NOMO-1 treated with DMSO at 0.1 percent for 48 hours (cell line): Measurements from ENCODE around the gene PNPLA7.
"Not testable (repeated sequence)": the region's sequence is repeated elsewhere in the genome, so short reads cannot be mapped to it uniquely, and the experiment has no call there.

ENCODE experiments used
- DNase-seq: peaks from one replicate; lab custom pipeline; 2025; ENCODE audit not compliant: unreplicated experiment; lab: John Stamatoyannopoulos, UW

Gene PNPLA7

GRCh38 chr9:137516144-137516917 lies 33.9 kb downstream of the PNPLA7 start:
- no peak for DNase-seq

DNA sequence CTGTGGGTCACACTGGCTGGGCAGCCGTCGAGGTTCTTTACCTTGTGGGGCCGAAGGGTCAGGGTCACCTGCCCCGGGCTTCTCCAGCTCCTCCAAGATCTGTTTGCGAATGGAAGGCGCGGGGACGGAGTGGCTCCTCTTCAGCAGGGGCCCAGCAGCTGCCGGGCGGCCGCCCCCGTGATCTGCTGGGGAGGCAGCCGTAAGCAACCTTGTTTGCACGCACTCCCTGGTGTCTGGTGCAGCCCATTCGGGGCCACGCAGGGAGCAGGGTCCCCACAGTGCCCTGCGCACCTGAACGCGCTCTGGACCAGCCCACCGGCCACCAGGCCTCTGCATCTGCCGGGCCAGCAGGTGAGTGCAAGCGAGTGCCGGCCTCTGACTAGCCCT lies 34.9 kb downstream of the PNPLA7 start:
- no peak for DNase-seq

- DNase-seq, result no peak
These were observed 35.4 kb downstream of the PNPLA7 start for GRCh38 chr9:137514691-137515337.

GRCh38 chr9:137513801-137514570 lies 36.2 kb downstream of the PNPLA7 start:
- DNase-seq, result peak; percentile 67

GRCh38 chr9:137513136-137513535 lies 37.1 kb downstream of the PNPLA7 start:
- not testable (repeated sequence) for DNase-seq

GRCh38 chr9:137511758-137512463 lies 38.3 kb downstream of the PNPLA7 start:
- no peak for DNase-seq

- DNase-seq, result not testable (repeated sequence)
These were observed 39.1 kb downstream of the PNPLA7 start for GRCh38 chr9:137511126-137511525.

DNA sequence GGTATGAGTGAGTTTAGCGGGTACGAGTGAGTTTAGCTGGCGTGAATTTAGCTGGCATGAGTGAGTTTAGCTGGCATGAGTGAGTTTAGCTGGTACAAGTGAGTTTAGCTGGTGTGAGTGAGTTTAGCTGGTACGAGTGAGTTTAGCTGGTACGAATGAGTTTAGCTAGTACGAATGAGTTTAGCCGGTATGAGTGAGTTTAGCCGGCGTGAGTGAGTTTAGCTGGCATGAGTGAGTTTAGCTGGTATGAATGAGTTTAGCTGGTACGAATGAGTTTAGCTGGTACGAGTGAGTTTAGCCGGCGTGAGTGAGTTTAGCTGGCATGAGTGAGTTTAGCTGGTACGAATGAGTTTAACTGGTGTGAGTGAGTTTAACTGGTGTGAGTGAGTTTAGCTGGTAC lies 41.0 kb downstream of the PNPLA7 start:
- DNase-seq, result no peak

DNA sequence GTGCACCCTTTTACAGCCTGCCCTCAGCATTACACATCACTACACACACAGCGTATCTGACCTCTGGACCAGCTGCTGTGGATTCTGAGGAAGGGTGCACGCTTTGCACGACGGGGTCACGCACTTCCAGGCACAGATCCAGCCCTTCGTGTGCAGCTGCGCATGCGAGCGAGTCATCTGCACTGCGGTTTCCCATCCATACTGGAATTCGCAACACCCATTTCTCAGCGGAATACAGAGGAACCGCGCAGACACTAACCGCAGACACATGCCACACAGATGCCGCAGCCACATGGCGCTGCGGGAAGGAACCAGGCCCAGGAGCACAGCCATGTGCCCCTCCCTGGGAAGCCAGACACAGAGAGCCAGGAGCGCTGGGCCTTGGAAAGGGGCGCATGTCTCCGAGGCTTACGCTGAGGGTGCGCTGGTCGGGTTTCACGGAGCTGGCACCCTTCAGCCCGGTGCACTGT lies 43.5 kb downstream of the PNPLA7 start:
- no peak for DNase-seq

- DNase-seq, result no peak
These were observed 43.9 kb downstream of the PNPLA7 start for GRCh38 chr9:137506274-137506673.

- no peak for DNase-seq
These were observed 44.6 kb downstream of the PNPLA7 start for GRCh38 chr9:137505421-137506140.

- no peak for DNase-seq
These were observed 45.8 kb downstream of the PNPLA7 start for GRCh38 chr9:137504432-137504777.

- DNase-seq, result no peak
These were observed 47.9 kb downstream of the PNPLA7 start for GRCh38 chr9:137502008-137502911.

GRCh38 chr9:137501457-137501856 lies 48.7 kb downstream of the PNPLA7 start:
- DNase-seq, result no peak

DNA sequence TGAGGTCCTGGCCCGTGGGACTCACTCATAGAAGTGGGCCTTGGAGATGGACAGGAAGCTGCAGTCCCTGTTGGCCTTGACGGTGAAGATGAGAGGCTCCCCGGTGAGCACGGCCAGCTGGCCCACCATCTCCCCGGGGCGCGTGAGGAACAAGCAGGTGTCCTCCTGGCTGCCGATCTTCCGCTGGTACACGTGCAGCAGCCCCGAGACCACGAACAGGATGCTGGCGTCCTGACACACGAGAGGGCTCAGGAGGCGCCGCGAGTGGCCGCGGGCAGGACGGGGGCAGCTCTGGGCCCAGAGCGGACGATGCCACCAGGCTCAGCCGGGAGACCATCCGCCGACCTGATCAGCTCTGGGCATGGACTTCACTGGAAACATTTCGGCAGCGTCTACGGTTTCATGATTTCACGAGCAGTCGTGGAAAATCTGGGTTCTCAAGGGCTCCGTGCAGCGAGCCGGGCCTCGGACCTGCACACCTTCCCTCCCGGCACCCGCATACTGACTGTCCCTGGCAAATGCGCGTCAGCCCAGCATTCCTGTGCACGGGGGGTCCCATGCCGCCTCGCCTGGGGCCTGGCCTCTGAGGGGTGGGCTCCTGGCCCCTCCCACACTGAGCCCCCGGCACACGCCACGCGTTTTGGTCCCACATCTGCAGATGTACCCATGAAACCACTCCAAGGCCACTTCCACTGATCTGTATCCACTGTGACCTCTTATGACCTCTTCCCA lies 49.4 kb downstream of the PNPLA7 start:
- DNase-seq, result no peak

DNA sequence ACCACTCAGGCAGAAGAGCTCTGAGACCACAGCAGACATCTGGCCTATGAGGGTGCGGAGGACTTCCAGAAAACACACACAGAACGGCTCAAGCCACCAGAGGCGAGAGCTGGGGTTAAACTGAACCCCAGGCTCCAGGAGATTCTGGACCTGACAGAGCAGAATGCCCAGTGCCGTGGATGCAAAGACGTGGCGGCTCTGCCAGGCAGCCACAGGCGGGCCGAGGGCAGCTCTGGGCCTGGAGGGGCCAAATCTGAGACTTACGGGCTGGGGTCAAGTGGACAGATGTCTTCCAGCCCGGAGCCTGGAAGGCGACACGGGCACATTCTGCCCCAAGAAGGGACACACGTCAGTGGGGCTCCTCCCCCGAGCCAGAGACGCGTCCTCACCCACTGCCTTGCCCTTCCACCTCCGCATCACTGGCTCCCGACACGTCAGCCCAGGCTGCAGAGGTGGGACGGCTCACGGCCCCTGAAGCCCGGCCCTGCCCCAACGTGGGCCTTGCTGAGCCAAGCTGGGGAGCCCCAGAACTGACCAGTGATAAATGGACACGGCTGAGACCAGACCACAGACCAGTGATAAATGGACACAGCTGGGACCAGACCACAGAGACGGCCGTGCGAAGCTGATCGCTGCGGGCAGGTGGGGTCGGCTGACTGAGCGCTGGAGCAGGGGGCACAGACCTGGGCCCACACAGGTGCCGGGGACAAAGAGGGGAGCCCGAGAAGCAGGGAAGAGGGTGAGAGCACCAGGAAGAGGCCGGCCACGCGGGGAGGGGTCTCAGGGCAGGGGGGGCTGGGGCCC lies 50.1 kb downstream of the PNPLA7 start:
- DNase-seq, result no peak

DNA sequence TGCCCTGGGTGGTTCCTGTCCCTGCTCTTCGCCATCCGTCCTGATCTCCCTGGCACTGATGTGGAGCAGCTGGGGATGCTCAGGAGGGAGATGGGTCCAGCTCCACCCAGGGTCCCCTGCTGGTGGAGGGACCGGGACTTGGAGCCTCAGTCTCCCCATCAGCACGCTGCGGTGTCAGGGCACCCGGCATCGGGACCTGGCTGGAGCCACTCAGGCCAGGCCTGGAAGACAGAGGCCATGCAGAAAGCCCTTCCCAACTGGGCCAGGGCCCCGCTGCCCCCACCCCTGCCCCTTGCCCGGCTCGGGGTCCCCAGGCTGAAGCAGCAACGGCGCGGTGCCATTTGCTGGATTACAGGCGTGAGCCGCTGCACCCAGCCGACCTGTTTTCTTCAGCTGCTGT lies 50.8 kb downstream of the PNPLA7 start:
- no peak for DNase-seq

- DNase-seq, result no peak
These were observed 51.5 kb downstream of the PNPLA7 start for GRCh38 chr9:137498720-137499150.
